Hematopoietic multipotent progenitor cell treated with erythropoietin and hydrocortisone succinate and interleukin-3 and kit ligand, for 15 days (in vitro differentiated cells): ENCODE measurements around the gene ALKBH2.
"Not testable (repeated sequence)": the region's sequence is repeated elsewhere in the genome, so short reads cannot be mapped to it uniquely, and the experiment has no call there.

Experiments used
- DNase-seq: peaks from one replicate; pipeline ENCODE4 v3.0.0-alpha.2; 2015; ENCODE audit warnings: low spot score

Gene ALKBH2

DNA sequence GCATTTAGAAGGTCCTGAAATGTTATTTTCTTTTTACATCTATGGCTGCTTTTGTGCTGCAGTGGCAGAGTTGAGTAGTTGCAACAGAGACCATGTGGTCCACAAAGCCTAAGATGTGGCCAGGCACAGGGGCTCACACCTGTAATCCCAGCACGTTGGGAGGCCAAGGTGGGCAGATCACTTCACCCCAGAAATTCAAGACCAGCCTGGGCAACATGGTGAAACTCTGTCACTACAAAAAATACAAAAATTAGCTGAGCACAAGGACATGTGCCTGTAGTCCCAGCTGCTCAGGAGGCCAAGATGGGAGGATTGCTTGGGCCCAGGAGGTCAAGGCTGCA lies 27.4 kb downstream of the ALKBH2 start:
- no peak for DNase-seq

DNA sequence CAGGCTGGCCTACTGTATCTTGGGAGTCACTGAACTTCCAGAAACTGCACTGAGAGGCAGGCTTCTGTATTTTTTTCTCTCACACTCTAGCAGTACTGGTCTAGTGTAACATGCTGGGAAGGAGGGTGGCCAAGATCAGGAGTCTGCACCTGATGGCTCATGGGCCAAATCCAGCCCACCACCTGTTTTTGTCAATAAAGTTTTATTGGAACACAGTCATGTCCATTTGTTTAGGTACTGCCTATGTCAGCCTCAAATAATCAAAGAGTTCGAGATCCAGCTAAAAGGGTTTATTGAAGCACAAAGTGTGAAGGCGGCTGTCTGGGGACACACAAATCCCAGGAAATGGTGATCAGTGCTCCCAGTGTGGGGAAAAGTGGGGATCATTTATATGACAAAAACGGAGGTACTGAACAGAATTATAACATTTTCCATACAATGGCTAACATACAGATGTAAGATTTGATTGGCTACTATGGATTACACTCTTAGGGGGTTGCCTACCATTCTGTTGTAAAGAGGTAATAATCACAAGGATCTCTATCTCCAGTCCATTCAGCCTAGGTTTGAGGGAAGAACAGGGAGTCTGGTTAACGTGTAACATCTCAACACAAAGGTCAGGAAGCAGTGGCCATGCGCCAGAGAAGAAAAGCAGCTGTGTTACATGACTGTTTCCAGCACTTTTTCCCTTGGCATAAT lies 28.0 kb downstream of the ALKBH2 start:
- DNase-seq, result no peak

DNA sequence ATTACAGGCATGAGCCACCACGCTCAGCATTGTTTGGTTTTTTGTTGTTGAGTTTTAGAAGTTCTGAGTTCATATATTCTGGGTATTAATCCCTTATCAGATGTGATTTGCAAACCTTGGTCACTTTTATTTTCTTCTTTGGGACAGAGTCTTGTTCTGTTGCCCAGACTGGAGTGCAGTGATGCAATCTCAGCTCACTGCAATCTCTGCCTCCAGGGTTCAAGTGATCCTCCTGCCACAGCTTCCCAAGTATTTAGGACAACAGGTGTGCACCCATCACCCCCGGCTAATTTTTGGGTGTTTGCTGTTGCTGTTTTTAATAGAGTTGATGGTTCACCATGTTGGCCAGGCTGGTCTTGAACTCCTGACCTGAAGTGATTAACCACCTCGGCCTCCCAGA lies 29.1 kb downstream of the ALKBH2 start:
- DNase-seq, result no peak

DNA sequence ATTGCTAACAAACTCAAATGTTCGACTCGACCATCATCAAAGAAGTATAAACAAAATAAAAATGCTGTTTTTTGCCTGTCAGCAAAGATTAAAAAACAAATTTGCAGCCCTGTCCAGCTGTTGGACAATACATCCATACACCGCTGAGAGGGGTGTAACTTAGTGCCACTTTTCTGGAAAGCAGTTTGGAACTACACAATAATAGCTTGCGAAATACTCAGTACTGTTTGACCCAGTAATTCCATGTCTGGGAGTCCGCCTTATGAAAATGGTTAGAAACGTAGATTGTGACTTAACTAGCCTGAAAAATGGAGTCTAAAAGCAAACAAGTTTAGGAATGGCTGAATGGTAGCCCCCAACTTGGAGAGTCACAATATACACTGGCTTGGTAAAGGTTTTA lies 34.5 kb downstream of the ALKBH2 start:
- DNase-seq, result no peak

DNA sequence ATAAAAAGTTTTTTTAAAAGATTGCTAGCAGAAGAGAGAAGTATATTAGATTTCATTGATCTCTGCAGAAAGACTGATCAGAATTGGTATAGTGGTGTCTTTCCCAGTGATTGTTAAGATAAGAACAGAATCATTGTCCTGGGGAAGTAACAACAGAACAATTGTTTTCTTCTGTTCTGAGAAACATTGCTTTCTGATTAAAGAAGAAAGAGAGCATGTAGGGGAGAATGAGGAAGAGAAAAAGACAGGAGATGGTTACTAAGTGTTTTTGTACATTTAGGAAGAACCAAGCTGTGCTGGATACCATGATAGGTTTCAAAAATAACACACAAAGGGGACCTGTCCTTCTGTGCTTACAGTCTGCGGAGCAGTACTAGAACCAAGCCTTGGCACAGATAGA lies 35.9 kb downstream of the ALKBH2 start:
- DNase-seq, result no peak

DNA sequence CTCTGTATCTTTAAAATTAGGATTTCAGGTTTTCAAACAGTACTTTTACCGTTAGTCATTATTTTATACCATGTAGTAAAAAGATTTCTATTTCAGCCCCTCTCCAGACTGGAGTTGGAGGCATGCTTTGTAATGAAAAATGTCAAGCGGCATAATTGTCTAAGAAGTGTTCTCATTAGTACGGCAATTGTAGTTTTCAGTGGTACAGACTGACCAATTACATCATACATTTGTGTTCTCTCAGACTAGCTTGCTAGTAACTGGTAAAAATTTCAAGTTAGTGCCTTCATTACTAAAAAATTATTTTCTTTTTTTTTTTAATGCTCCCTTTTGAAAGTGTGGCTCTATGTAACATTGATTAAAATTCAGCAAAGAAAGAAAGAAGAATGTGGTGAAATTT lies 36.4 kb downstream of the ALKBH2 start:
- DNase-seq, result no peak

DNA sequence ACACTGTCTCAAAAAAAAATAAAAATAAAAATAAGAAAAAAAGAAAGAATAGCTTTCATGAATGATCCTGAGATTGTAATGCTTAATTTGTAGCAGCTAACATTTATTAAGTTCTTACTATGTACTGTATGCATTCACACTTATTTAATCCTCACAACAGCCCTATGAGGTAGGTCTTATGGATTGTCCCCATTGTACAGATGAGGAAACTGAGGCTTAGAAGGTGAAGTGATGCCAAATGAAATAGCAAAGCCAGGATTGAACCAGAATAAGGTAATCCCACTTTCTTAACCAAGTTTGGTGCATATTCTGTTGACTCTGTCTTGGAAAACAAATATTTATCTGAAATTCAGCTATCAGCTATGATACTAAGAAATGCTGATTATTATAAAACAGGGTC lies 38.8 kb downstream of the ALKBH2 start:
- DNase-seq, result no peak

DNA sequence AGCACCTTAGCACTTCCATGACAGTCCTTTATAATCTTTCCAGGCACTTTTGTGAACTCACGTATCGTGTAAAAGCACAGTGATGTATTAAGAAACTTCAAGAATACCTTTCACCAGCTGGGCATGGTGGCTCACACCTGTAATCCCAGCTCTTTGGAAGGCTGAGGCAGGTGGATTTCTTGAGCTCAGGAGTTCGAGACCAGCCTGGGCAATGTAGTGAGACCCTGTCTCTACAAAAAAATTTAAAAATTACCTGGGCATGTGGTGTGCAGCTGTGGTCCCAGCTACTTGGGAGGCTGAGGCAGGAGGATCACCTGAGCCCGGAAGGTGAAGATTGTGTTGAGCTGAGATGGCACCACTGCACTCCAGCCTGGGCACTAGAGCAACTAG lies 39.2 kb downstream of the ALKBH2 start:
- not testable (repeated sequence) for DNase-seq

DNA sequence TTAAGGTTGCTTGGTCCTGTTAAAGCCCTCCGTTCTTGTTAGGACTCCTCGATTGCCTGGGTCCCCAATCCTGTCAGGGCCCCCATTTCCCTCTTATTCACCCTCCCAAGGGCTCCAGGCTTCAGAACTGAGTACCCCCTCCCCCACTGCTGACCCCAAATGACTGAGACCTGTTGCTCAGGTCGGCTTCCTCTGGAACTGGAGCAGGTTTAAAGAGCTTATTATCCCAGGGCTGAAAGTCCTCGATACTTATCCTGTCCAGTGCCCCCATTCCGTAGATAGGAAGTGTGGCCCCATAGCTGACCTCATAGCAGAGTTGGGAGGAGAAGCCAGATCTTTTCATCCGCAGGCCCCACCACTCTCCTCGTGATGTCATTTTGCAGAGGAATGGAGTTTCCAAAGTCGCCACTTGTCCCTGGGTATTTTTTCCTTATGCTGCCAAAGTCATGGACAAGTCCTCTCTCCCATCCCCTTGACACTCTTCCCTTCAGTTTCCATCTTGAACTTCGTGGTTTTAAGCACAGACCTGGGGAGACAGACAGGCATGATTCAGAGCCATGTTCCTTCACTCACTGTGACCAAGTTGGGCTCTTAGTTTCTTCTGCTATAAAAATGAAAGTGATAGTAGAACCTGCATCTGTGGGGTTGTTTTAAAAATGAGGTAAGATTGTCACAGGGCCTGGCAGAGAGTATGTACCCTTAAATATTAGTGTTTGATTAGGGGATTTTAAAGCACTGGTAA lies 39.7 kb downstream of the ALKBH2 start:
- peak; percentile 34 for DNase-seq

DNA sequence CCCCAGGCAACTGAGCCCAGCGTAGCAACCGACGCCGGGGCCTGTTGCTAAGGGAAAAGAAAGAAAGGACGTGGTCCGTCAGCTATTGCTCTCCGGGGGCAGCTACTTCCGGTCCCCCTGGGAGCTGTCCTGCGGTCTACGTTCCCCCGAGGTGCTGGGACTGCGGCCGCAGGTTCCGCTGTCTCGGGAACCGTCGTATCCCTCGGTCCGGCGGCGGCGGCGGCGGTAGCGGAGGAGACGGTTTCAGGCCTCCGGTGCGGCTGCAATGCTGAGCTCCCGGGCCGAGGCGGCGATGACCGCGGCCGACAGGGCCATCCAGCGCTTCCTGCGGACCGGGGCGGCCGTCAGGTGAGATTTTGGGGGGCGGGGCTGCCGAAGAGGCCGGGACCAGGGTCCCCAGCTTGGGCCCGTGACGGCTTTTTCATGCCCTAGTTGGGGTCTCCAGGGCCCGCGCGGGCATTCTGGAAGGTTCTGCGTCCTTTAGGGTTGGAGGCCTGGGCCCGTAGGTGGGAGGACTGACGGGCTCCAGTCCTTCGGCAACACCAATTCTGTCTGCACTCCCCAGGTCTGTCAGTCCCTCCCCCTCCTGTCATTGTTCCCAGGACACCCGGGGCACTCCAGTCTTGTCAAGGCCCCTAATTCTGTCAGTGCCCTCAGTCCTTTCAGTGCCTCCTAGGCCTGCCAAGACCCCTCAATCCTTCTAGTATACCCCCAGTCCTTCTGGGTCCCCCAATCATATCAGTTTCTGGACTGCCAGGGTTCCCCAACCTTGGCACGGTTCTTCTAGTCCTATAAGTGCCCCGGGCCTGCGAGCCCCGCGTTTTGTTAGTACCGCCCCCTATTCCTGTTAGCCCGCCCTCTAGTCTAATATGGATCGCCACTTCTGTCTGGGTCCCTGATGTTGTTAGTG lies 40.6 kb downstream of the ALKBH2 start, which contains the start of gene USP30:
USP30 (plus strand) TSS at position 163 of the 910 bp plus-strand sequence; CDS start at position 266, 103 bp downstream.
- DNase-seq, result peak; percentile 88

DNA sequence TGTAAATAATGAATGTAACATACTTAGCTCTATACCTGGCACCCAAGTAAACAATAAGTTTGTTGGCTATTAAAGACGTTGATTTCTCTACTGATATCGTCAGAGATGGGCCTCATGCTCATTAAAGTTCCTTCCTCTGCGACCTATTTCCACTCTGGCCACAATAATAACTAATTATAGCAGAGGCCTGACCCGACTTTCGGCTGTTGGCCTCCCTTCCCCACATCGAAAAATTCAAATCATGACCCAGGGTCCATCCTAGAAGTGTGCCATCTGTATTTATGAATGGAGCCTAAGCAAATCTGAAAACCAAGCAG lies 41.2 kb downstream of the ALKBH2 start:
- DNase-seq, result no peak

DNA sequence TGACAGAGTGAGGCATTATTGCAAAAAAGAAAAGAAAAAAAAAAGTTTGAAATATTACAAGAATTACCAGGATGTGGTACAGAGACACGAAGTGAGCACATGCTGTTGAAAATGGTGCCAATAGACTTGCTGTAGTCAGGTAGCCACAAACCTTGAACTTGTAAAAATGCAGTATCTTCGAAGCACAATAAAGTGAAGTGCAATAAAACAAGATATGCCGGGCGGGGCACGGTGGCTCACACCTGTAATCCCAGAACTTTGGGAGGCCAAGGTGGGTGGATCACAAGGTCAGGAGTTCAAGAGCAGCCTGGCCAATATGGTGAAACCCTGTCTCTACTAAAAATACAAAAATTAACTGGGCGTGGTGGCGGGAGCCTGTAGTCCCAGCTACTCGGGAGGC lies 43.5 kb downstream of the ALKBH2 start:
- not testable (repeated sequence) for DNase-seq

DNA sequence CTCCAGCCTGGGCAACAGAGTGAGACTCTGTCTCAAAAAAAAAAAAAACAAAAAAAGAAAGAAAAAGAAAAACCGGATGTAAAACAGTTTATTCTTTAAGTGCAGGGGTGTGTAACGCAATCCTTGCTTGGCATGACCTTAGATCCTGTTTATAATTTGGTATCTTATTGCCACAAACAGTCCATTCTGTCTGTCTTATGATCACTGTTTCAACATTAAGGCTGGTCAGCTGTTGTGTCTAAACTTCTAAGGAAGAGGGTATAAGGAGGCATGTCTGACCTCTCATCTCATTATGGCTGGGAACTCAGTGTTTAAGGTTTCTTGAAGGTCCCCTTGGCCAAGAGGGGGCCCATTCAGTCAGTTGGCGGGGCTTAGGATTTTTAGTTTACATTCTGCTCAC lies 44.6 kb downstream of the ALKBH2 start:
- DNase-seq, result not testable (repeated sequence)

DNA sequence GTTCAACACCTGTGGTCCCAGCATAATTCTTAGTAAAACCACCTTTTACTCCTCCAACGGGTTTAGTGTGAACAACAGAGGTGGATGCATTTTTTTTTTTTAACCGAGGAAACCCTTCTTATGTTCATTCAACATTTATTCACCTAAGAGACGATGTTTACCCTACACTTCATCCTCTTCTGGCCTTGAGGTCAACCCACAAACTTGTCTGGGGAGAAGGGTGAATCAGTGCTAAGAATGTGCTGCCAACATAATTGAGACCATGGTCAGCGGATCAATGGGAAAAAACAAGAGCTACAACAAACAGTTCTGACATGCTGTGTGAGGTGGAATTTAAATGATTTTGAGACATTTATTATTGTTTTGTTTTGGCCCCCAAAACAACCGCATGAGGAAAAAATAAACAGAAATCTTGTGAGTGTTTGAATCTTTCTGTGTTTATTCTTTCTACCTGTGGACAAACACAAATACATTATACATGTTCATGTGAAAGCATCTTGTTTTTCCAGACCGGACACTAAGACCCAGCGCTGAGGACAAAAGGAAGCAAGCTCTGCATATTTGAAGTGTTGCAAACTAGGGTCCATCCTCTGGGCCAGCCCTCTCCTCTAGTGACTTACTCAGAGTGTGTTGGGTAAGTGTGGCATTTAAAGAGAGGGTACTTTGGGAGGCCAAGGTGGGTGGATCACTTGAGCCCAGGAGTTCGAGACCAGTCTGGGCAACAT lies 46.0 kb downstream of the ALKBH2 start:
- DNase-seq, result no peak

DNA sequence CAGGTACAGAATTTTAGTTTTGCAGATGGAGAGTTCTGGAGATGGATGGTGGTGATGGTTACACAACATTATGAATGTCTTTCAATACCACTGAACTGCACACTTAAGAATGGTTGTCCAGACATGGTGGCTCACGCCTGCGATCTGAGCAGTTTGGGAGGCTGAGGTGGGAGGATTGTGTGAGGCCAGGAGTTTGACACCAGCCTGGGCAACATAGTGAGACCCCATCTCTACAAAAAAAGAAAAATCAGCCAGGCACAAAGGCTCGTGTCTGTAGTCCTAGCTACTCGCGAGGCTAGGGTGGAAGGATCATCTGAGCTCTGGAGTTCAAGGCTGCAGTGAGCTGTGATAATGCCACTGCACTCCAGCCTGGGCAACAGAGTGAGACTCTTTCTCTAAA lies 49.0 kb downstream of the ALKBH2 start:
- DNase-seq, result no peak
